Stimulated activated naive CD8-positive, alpha-beta T cell treated with anti-CD3 and anti-CD28 coated beads, Interleukin-15, amount 100 ng/mL, for 72 hours (primary cell): ENCODE measurements around the gene DNAJC3.
A peak's percentile ranks its signal among the peaks of the same experiment; 100 is the strongest.

Source experiments
- ATAC-seq: fragments of 150-1000 bp; cut with Tn5 transposase; 2 replicates; pipeline ENCODE4 v1.10.0; 2021; ENCODE audit warnings: mild to moderate bottlenecking, moderate library complexity
- DNase-seq, 2 donors: peaks; one replicate each; pipeline ENCODE4 v3.0.0; 2021 to 2022
- H3K27ac Mint-ChIP-seq, 2 donors: one replicate each; pipeline ENCODE4 v1.8.0; 2022; ENCODE audit warnings: mild to moderate bottlenecking in 2 of 2, mixed read lengths in 2 of 2, moderate library complexity in 2 of 2
- H3K27me3 Mint-ChIP-seq: one replicate; pipeline ENCODE4 v1.8.0; 2022; ENCODE audit warnings: mixed read lengths
- H3K4me1 Mint-ChIP-seq: one replicate; pipeline ENCODE4 v1.8.0; 2022; ENCODE audit warnings: mild to moderate bottlenecking, mixed read lengths
- H3K4me3 Mint-ChIP-seq, 2 donors: one replicate each; pipeline ENCODE4 v1.8.0; 2022; ENCODE audit warnings: mild to moderate bottlenecking in 2 of 2, mixed read lengths in 2 of 2, moderate library complexity in 1 of 2
- H3K9me3 Mint-ChIP-seq, 2 donors: one replicate each; pipeline ENCODE4 v1.8.0; 2022; ENCODE audit warnings: mixed read lengths in 2 of 2

DNAJC3 gene

GRCh38 chr13:95805921-95806320 is 129.0 kb downstream of the DNAJC3 start:
- Mint-ChIP-seq H3K27me3 (peaks cover 43% of the 10 kb centered on the region), H3K27ac (peak overlapping the region in 1 of 2 donors; percentile 81), H3K4me3 (no peak overlapping the region), H3K4me1 (no peaks in the 10 kb centered on the region), H3K9me3 (peaks cover 3 to 16% of the 10 kb centered on the region in 2 donors)
- no peak for DNase-seq
- no peak for ATAC-seq

- ATAC-seq (no peak), DNase-seq (no peak)
- no peak overlapping the region for H3K4me3 Mint-ChIP-seq
- H3K27ac Mint-ChIP-seq, result no peak overlapping the region
- peaks cover 20 to 37% of the 10 kb centered on the region in 2 donors for H3K9me3 Mint-ChIP-seq
- H3K27me3 Mint-ChIP-seq, result peaks cover 61% of the 10 kb centered on the region
- H3K4me1 Mint-ChIP-seq, result no peaks in the 10 kb centered on the region
Observed at GRCh38 chr13:95809429-95809828, 132.5 kb downstream of the DNAJC3 start.

- DNase-seq (no peak), ATAC-seq (no peak)
- Mint-ChIP-seq H3K27ac (no peak overlapping the region), H3K4me3 (no peak overlapping the region), H3K27me3 (peaks cover 40% of the 10 kb centered on the region), H3K9me3 (peaks cover 20 to 31% of the 10 kb centered on the region in 2 donors), H3K4me1 (no peaks in the 10 kb centered on the region)
Observed at GRCh38 chr13:95813139-95813538, 136.2 kb downstream of the DNAJC3 start.

GRCh38 chr13:95814495-95814894 is 137.6 kb downstream of the DNAJC3 start:
- H3K4me3 Mint-ChIP-seq, result no peak overlapping the region
- H3K27ac Mint-ChIP-seq, result no peak overlapping the region
- H3K4me1 Mint-ChIP-seq, result no peaks in the 10 kb centered on the region
- peaks cover 27% of the 10 kb centered on the region for H3K27me3 Mint-ChIP-seq
- DNase-seq (no peak), ATAC-seq (no peak)
- peaks cover 19 to 26% of the 10 kb centered on the region in 2 donors for H3K9me3 Mint-ChIP-seq

GRCh38 chr13:95822303-95822702 is 145.4 kb downstream of the DNAJC3 start:
- H3K4me3 Mint-ChIP-seq, result no peak overlapping the region
- DNase-seq (no peak), ATAC-seq (no peak)
- H3K27me3 Mint-ChIP-seq, result peaks cover 34% of the 10 kb centered on the region
- H3K9me3 Mint-ChIP-seq, result no peaks in the 10 kb centered on the region
- no peak overlapping the region for H3K27ac Mint-ChIP-seq
- no peaks in the 10 kb centered on the region for H3K4me1 Mint-ChIP-seq

GRCh38 chr13:95833126-95833525 is 156.2 kb downstream of the DNAJC3 start:
- no peak for DNase-seq
- ATAC-seq, result no peak
- Mint-ChIP-seq H3K4me1 (no peaks in the 10 kb centered on the region), H3K4me3 (no peak overlapping the region), H3K27me3 (peaks cover 22% of the 10 kb centered on the region), H3K27ac (no peak overlapping the region), H3K9me3 (peaks cover 3 to 5% of the 10 kb centered on the region in 2 donors)

- Mint-ChIP-seq H3K27ac (no peak overlapping the region), H3K4me3 (no peak overlapping the region), H3K9me3 (no peaks in the 10 kb centered on the region), H3K27me3 (peaks cover 17% of the 10 kb centered on the region), H3K4me1 (no peaks in the 10 kb centered on the region)
- DNase-seq (no peak), ATAC-seq (no peak)
Observed at GRCh38 chr13:95833719-95834118, 156.8 kb downstream of the DNAJC3 start.

- Mint-ChIP-seq H3K27ac (no peak overlapping the region), H3K4me1 (no peaks in the 10 kb centered on the region), H3K27me3 (peaks cover 11% of the 10 kb centered on the region), H3K9me3 (no peaks in the 10 kb centered on the region), H3K4me3 (no peak overlapping the region)
- peak; percentile 66 for ATAC-seq
- peak; percentile 51 to 64 for DNase-seq
Observed at GRCh38 chr13:95834134-95834765, 157.3 kb downstream of the DNAJC3 start.

- no peaks in the 10 kb centered on the region for H3K27me3 Mint-ChIP-seq
- H3K4me1 Mint-ChIP-seq, result no peaks in the 10 kb centered on the region
- no peak for ATAC-seq
Observed at GRCh38 chr13:95841894-95842293, 165.0 kb downstream of the DNAJC3 start.

GRCh38 chr13:95842898-95843297 is 166.0 kb downstream of the DNAJC3 start:
- Mint-ChIP-seq H3K27ac (no peak overlapping the region), H3K27me3 (no peaks in the 10 kb centered on the region), H3K4me1 (no peaks in the 10 kb centered on the region), H3K9me3 (no peaks in the 10 kb centered on the region), H3K4me3 (no peak overlapping the region)
- no peak for ATAC-seq
- DNase-seq, result no peak

More at GRCh38 chr13:95841894-95842293, 165.0 kb downstream of the DNAJC3 start:
- Mint-ChIP-seq H3K9me3 (no peaks in the 10 kb centered on the region), H3K4me3 (no peak overlapping the region), H3K27ac (no peak overlapping the region)
- DNase-seq, result no peak
